HepG2 (cell line): ENCODE measurements around the gene MRPL43. TPM values are rescaled to one million over a fixed set of nuclear protein-coding genes. Genes with fewer than 3 reads are reported as not detected.

Experiments
- ARHGAP35 ChIP-seq: sonication (generic); formaldehyde crosslinking; IDR thresholded peaks from 2 replicates; pipeline ENCODE4 v1.9.0; 2022; ENCODE audit warnings: mild to moderate bottlenecking, inconsistent platforms, moderate library complexity, missing genetic modification reagents, borderline replicate concordance
- EED ChIP-seq: sonication (generic); formaldehyde crosslinking; IDR thresholded peaks from 2 replicates; pipeline ENCODE4 v1.5.0; 2020; ENCODE audit warnings: mild to moderate bottlenecking, missing genetic modification reagents
- ELF1 ChIP-seq: sonication (generic); formaldehyde crosslinking; IDR thresholded peaks from 2 replicates; pipeline ENCODE4 v1.4.0; 2020; ENCODE audit warnings: missing genetic modification reagents
- ESRRA ChIP-seq: sonication (generic); formaldehyde crosslinking; IDR thresholded peaks from 2 replicates; pipeline ENCODE4 v1.5.1; 2020; ENCODE audit warnings: mild to moderate bottlenecking, low read depth, missing genetic modification reagents
- JDP2 ChIP-seq: sonication (generic); formaldehyde crosslinking; IDR thresholded peaks from 2 replicates; pipeline ENCODE4 v1.8.1; 2022; ENCODE audit warnings: missing genetic modification reagents, borderline replicate concordance
- KAT8 ChIP-seq: IDR thresholded peaks from 2 replicates; pipeline ENCODE4 v1.6.1; 2016; ENCODE audit warnings: missing genetic modification reagents, missing compliant biosample characterization
- PHF20 ChIP-seq: sonication (generic); formaldehyde crosslinking; IDR thresholded peaks from 2 replicates; pipeline ENCODE4 v1.5.0; 2020; ENCODE audit warnings: mild to moderate bottlenecking, missing genetic modification reagents
- RAD51 ChIP-seq: fragments of 450-650 bp; IDR thresholded peaks from 2 replicates; pipeline ENCODE4 v1.6.1; 2016; ENCODE audit warnings: borderline replicate concordance
- SP4 ChIP-seq: sonication (generic); formaldehyde crosslinking; IDR thresholded peaks from 2 replicates; pipeline ENCODE4 v1.8.1; 2023; ENCODE audit warnings: mild to moderate bottlenecking, missing genetic modification reagents
- ZNF138 ChIP-seq: sonication (generic); formaldehyde crosslinking; IDR thresholded peaks from 2 replicates; pipeline ENCODE4 v1.5.0; 2020; ENCODE audit warnings: mild to moderate bottlenecking, low read depth, missing genetic modification reagents
- ZNF260 ChIP-seq: sonication (generic); formaldehyde crosslinking; IDR thresholded peaks from 2 replicates; pipeline ENCODE4 v1.4.0; 2020; ENCODE audit warnings: missing genetic modification reagents, low read depth, mild to moderate bottlenecking, borderline replicate concordance
- ZNF563 ChIP-seq: sonication (generic); formaldehyde crosslinking; IDR thresholded peaks from 2 replicates; pipeline ENCODE4 v1.8.0; 2022; ENCODE audit warnings: mild to moderate bottlenecking, moderate library complexity, missing genetic modification reagents
- ZNF766 ChIP-seq: sonication (generic); formaldehyde crosslinking; IDR thresholded peaks from 2 replicates; pipeline ENCODE4 v1.5.0; 2020; ENCODE audit warnings: missing genetic modification reagents, borderline replicate concordance
- polyA plus RNA-seq, 8 experiments: library from polyadenylated mRNA; depleted of rRNA in 3 of 8; stranded (reverse) in 7 of 8; unstranded in 1 of 8; fragments of >200 nt; fragmentation: Illumina TruSeq in 4 of 8; extraction: Trizol in 4 of 8; gene quantifications; 2 replicates each; pipeline versions ENCODE4 v1.2.1 to v1.2.3, GENCODE V29; 2011 to 2016; ENCODE audit warnings: low read depth in 4 of 8, missing spikeins in 1 of 8, mixed read lengths in 1 of 8; ENCODE audit not compliant: insufficient read depth in 1 of 8
- total RNA-seq, 5 experiments: library from RNA; depleted of rRNA; stranded (reverse); fragments of >200 nt; fragmentation: Illumina TruSeq; extraction: Trizol; gene quantifications; 2 replicates each; pipeline ENCODE4 v1.2.3, GENCODE V29; 2016; ENCODE audit warnings: low read depth in 1 of 5
- TF ChIP-seq, protein P1 (sequence below): sonication (generic); formaldehyde crosslinking; IDR thresholded peaks from 2 replicates; pipeline ENCODE4 v1.9.0; 2021; ENCODE audit warnings: missing genetic modification reagents, mild to moderate bottlenecking, borderline replicate concordance
- TF ChIP-seq, protein P2 (sequence below): sonication (generic); formaldehyde crosslinking; IDR thresholded peaks from 2 replicates; pipeline ENCODE4 v1.4.0; 2020; ENCODE audit warnings: missing genetic modification reagents, mild to moderate bottlenecking, borderline replicate concordance
- TF ChIP-seq, protein P3 (sequence below): sonication (generic); formaldehyde crosslinking; IDR thresholded peaks from 2 replicates; pipeline ENCODE4 v1.4.0; 2020; ENCODE audit warnings: missing genetic modification reagents, borderline replicate concordance
- TF ChIP-seq, protein P4 (sequence below): sonication (generic); formaldehyde crosslinking; IDR thresholded peaks from 2 replicates; pipeline ENCODE4 v1.4.0; 2020; ENCODE audit warnings: missing genetic modification reagents
- TF ChIP-seq, protein P5 (sequence below): sonication (generic); formaldehyde crosslinking; IDR thresholded peaks from 2 replicates; pipeline ENCODE4 v1.8.1; 2023; ENCODE audit warnings: mild to moderate bottlenecking, missing genetic modification reagents, borderline replicate concordance

MRPL43 gene
- total and polyA plus RNA-seq, 2 of the 13 experiments (the other 11 are each of a cell fraction or from before 2014, with no cell fraction given) = 71.0 to 73.7 TPM

DNA sequence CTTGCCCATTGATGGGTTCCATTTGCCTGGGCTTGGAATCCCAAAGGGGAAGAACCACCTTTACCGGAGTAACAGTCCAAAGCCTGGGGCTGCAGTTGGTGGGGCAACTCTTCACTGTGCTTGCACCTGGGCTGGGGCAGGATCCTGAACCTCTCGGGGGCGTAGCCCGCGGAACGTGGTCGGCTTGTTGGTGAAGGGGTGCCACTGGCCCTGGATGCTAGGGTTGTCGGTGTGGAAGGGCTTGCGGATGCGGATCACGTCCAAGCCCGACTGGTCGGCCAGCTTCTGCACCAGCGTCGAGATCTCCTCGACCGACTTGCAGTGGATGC is 710 bp downstream of the MRPL43 start (continued):
- TF ChIP-seq, protein P1, sequence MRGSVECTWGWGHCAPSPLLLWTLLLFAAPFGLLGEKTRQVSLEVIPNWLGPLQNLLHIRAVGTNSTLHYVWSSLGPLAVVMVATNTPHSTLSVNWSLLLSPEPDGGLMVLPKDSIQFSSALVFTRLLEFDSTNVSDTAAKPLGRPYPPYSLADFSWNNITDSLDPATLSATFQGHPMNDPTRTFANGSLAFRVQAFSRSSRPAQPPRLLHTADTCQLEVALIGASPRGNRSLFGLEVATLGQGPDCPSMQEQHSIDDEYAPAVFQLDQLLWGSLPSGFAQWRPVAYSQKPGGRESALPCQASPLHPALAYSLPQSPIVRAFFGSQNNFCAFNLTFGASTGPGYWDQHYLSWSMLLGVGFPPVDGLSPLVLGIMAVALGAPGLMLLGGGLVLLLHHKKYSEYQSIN (CRISPR knock-in tag) = no peak
- TF ChIP-seq, protein P2, sequence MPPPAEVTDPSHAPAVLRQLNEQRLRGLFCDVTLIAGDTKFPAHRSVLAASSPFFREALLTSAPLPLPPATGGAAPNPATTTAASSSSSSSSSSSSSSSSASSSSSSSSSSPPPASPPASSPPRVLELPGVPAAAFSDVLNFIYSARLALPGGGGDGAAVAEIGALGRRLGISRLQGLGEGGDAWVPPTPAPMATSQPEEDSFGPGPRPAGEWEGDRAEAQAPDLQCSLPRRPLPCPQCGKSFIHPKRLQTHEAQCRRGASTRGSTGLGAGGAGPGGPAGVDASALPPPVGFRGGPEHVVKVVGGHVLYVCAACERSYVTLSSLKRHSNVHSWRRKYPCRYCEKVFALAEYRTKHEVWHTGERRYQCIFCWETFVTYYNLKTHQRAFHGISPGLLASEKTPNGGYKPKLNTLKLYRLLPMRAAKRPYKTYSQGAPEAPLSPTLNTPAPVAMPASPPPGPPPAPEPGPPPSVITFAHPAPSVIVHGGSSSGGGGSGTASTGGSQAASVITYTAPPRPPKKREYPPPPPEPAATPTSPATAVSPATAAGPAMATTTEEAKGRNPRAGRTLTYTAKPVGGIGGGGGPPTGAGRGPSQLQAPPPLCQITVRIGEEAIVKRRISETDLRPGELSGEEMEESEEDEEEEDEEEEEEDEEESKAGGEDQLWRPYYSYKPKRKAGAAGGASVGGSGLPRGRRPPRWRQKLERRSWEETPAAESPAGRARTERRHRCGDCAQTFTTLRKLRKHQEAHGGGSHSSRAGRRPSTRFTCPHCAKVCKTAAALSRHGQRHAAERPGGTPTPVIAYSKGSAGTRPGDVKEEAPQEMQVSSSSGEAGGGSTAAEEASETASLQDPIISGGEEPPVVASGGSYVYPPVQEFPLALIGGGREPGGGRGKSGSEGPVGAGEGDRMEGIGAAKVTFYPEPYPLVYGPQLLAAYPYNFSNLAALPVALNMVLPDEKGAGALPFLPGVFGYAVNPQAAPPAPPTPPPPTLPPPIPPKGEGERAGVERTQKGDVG = no peak
- TF ChIP-seq PHF20 (CRISPR knock-in tag) (no peak), RAD51 (no peak), JDP2 (CRISPR knock-in tag) (no peak), ZNF138 (CRISPR knock-in tag) (0 out of 2 replicates have a peak, but pooled peaks have one; percentile 11), ZNF563 (no peak), ARHGAP35 (CRISPR knock-in tag) (0 out of 2 replicates have a peak, but pooled peaks have one; percentile 8), KAT8 (CRISPR knock-in tag) (no peak), ZNF260 (CRISPR knock-in tag) (no peak), ELF1 (no peak), ZNF766 (CRISPR knock-in tag) (no peak), SP4 (CRISPR knock-in tag) (no peak), ESRRA (CRISPR knock-in tag) (no peak), EED (CRISPR knock-in tag) (no peak)
- TF ChIP-seq, protein P3, sequence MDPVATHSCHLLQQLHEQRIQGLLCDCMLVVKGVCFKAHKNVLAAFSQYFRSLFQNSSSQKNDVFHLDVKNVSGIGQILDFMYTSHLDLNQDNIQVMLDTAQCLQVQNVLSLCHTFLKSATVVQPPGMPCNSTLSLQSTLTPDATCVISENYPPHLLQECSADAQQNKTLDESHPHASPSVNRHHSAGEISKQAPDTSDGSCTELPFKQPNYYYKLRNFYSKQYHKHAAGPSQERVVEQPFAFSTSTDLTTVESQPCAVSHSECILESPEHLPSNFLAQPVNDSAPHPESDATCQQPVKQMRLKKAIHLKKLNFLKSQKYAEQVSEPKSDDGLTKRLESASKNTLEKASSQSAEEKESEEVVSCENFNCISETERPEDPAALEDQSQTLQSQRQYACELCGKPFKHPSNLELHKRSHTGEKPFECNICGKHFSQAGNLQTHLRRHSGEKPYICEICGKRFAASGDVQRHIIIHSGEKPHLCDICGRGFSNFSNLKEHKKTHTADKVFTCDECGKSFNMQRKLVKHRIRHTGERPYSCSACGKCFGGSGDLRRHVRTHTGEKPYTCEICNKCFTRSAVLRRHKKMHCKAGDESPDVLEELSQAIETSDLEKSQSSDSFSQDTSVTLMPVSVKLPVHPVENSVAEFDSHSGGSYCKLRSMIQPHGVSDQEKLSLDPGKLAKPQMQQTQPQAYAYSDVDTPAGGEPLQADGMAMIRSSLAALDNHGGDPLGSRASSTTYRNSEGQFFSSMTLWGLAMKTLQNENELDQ (CRISPR knock-in tag) = no peak
- TF ChIP-seq, protein P4, sequence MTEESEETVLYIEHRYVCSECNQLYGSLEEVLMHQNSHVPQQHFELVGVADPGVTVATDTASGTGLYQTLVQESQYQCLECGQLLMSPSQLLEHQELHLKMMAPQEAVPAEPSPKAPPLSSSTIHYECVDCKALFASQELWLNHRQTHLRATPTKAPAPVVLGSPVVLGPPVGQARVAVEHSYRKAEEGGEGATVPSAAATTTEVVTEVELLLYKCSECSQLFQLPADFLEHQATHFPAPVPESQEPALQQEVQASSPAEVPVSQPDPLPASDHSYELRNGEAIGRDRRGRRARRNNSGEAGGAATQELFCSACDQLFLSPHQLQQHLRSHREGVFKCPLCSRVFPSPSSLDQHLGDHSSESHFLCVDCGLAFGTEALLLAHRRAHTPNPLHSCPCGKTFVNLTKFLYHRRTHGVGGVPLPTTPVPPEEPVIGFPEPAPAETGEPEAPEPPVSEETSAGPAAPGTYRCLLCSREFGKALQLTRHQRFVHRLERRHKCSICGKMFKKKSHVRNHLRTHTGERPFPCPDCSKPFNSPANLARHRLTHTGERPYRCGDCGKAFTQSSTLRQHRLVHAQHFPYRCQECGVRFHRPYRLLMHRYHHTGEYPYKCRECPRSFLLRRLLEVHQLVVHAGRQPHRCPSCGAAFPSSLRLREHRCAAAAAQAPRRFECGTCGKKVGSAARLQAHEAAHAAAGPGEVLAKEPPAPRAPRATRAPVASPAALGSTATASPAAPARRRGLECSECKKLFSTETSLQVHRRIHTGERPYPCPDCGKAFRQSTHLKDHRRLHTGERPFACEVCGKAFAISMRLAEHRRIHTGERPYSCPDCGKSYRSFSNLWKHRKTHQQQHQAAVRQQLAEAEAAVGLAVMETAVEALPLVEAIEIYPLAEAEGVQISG (CRISPR knock-in tag) = no peak
- TF ChIP-seq, protein P5, sequence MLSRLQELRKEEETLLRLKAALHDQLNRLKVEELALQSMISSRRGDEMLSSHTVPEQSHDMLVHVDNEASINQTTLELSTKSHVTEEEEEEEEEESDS (CRISPR knock-in tag) = 0 out of 2 replicates have a peak, but pooled peaks have one; percentile 19
